Activated CD4-positive, alpha-beta T cell treated with anti-CD3 and anti-CD28 coated beads, Interleukin-2, amount 50 U/mL, for 16 hours (primary cell): Measurements from ENCODE around the gene MAP3K21.
A peak's percentile ranks its signal among the peaks of the same experiment; 100 is the strongest.

ENCODE experiments used
- DNase-seq: peaks from one replicate; pipeline ENCODE4 v3.0.0-alpha.2; 2020

MAP3K21 gene

GRCh38 chr1:233327651-233328141, at the start of gene MAP3K21:
Gene MAP3K21, plus strand, starts transcription at chr1:233327724. Its CDS starts 305 bp downstream, at chr1:233328029.
- no peak for DNase-seq

DNA sequence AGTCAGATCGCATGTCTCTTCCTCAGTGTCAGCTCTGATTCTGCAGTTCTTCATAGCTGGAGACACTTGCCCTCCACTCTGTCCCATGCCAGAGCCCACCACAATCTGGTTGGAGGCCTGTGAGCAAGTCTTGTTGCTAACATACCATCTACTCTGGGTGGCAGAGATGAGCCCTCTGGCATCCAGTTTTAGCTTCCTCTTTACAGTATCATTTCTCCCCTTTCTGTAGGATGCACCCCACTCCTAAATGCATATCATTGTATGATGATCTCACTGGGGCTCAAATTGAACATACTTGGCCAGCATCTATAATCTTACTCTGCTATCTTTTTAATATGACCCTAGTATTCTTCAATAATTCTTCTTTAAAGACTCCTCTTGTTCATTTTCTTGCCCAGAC, 48.9 kb upstream of the MAP3K21 start:
- DNase-seq = no peak

- DNase-seq = no peak
Observed at GRCh38 chr1:233279971-233280370, 47.6 kb upstream of the MAP3K21 start.

GRCh38 chr1:233281711-233282581, 45.6 kb upstream of the MAP3K21 start:
- peak; percentile 65 for DNase-seq

DNA sequence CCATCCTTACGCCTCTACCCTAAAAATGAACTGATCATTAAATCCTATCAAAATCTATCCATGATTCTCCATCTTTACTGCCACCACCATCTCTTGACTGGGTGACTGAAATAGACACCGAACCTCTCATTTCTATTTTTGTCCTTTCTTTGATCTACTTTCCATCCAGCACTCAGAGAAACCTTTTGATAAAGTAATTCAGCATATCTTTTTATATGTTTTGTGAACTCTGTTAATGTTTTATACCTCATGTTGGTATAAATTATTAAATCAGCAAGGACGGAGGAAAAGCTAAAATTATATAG, 45.0 kb upstream of the MAP3K21 start:
- no peak for DNase-seq

- DNase-seq = no peak
Observed at GRCh38 chr1:233289676-233290075, 37.8 kb upstream of the MAP3K21 start.

GRCh38 chr1:233290396-233291034, 37.0 kb upstream of the MAP3K21 start:
- no peak for DNase-seq

DNA sequence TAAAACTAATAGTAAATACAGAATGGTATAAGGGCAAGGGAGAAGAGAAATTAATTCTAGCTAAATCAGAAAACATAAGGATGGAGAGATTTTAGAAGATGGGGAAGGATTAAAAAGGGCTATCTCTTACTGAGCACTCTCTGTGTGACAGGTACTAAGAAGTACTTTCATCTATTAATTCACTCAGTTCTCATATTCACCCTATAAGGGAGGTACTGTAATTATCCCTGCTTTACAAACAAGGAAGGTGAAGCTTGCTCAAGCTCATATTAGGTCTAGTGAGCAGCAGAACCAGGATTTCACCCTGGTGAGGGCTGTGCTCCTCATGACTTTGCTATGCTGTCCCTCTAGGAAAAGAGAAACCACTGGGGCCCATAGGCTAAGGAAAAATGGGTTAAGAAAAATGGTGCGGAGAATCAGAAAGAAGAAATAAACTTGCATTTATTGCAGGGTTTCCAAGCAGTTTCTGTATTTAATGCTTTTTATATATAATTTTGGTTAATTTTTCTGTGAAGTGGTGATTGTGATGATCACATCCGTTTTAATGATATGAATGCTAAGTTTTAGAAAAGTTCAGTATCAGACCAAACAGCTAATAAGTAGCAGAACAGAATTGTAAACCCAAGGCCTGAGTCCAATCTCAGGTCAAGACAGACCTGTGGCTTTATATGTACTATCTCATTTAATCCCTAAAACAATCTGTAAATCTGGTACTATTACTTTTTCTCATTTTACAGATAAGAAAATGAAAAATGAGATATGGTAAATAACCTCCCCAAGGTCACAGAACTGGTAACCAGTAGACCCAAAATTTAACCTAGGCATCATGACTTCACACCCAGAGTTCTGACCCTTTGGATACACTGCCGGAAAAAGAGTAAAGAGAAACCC, 33.7 kb upstream of the MAP3K21 start:
- DNase-seq = no peak

GRCh38 chr1:233294913-233295236, 32.6 kb upstream of the MAP3K21 start:
- DNase-seq = peak; percentile 61

GRCh38 chr1:233295237-233295974, 32.1 kb upstream of the MAP3K21 start, which contains the start of gene PCNX2:
Gene PCNX2, minus strand, starts transcription at chr1:233295725. Its CDS starts 247 bp downstream, at chr1:233295478.
- DNase-seq = peak; percentile 79

GRCh38 chr1:233295975-233296322, 31.6 kb upstream of the MAP3K21 start:
- DNase-seq = no peak

- DNase-seq = no peak
Observed at GRCh38 chr1:233299450-233299849, 28.1 kb upstream of the MAP3K21 start.

GRCh38 chr1:233300326-233300725, 27.2 kb upstream of the MAP3K21 start:
- no peak for DNase-seq

- DNase-seq = peak; percentile 43
Observed at GRCh38 chr1:233304489-233305102, 22.9 kb upstream of the MAP3K21 start.

DNA sequence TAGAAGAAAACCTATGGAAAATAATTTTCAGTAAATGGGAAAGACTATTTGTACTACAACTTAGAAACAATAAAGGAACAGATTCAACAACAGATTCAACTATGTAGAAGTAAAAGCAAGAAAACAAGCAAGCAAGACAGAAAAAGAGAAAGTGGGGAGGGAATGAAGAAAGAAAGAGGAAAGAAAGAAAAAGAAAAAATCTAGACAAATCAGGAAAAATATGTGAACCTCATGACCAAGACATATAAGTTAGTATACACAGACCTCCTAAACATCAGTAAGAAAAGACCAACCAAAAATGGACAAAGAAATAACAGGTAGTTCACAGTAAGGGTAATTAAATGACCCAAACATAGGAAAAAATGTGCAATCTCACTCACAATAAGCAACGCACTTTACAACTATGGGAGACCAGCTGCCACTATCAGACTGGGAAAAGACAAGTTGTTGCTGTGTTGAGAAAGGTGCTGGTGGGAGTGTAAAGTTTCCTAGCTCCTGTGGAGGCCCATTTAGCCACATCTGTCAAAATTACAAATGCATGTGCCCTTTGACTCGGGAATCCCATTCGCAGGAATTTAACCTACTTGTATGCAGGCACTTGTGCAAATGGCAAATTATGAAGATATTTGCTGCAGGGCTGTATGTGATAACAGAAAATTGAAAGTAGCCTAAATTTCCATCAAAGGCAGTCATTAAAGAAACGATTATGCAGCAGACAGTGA, 13.9 kb upstream of the MAP3K21 start:
- DNase-seq = no peak

GRCh38 chr1:233315718-233316301, 11.7 kb upstream of the MAP3K21 start:
- DNase-seq = no peak

- no peak for DNase-seq
Observed at GRCh38 chr1:233316473-233316872, 11.1 kb upstream of the MAP3K21 start.

DNA sequence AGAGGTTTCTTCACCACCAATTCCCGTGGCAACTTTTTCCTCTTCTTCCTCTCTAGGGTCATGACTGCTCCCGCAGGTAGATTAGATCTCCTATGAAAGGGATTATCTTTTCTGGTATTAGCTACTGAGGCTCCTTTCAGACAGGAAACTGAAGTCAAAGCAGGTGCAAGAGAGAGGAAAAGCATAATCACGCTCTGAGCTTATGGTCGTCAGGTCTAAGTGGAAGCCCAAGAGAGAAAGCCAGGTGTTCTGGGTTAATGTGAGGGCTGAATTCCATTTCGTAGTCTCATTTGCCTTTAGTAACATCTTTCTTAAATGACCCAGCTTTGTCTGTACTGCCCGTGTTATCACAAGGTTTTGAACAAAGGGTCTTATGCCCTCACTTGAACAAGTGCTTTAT, 8.3 kb upstream of the MAP3K21 start:
- no peak for DNase-seq

DNA sequence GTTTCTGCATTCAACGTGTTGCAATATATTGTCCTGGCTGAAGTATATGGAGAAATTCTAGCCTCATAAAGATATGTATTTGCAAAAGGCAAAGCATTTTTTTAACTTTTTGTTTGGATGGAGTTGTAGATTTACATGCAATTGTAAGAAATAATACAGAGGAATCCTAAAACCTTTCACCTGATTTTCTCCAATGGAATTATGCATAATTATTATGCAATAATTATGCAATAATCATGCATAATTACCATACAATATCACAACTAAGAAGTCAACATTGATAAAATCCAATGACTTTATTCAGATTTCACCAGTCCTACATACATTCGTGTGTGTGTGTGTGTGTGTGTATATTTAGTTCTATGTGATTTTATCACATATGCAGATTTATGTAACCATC, 7.5 kb upstream of the MAP3K21 start:
- no peak for DNase-seq

DNA sequence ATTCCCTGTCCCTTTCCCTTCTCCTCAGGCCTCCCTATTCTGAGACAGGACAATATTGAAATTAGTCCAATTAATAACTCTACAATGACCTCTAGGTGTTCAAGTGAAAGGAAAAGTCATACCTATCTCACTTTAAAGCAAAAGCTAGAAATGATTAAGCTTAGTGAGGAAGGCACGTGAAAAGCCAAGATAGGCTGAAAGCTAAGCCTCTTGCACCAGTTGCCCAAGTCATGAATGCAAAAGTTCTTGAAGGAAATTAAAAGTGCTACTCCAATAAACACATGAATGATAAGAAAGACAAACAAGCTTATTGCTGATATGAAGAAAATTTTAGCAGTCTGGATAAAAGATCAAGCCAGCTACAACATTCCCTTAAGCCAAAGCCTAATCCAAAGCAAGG, 3.8 kb upstream of the MAP3K21 start:
- no peak for DNase-seq

DNA sequence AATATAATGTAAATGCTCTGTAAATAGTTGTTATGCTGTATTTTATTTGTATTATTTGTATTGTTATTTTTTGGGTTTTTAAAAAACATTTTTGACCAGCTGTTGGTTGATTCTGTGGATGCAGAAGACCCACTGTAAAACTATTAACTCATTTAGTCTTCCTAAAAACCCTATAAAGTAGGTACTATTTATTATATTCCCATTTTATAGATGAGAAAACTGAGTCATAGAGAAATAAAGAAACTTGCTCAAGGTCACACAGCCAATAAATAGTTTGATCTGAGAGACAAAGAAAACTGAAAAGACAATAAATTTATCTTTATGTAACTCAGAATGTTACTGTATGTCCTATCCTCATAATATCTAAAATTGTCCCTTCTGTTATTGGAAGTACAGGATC, 1.2 kb upstream of the MAP3K21 start:
- DNase-seq = no peak
